Mononuclear cell (primary cell): ENCODE measurements around the gene PSORS1C1. TPM values are rescaled to one million over a fixed set of nuclear protein-coding genes. Genes with fewer than 3 reads are reported as not detected.

Experiments
- H3K27me3 ChIP-seq: 2 replicates; pipeline ENCODE4 v1.6.0; 2011; ENCODE audit warnings: low read length, control low read depth; ENCODE audit not compliant: insufficient read depth
- H3K4me1 ChIP-seq: 2 replicates; pipeline ENCODE4 v1.5.1; 2011; ENCODE audit warnings: mild to moderate bottlenecking, low read length, control low read depth; ENCODE audit not compliant: insufficient read depth
- H3K4me3 ChIP-seq: 2 replicates; pipeline ENCODE4 v1.5.1; 2011; ENCODE audit warnings: mild to moderate bottlenecking, low read length, moderate library complexity
- H3K9me3 ChIP-seq: 2 replicates; pipeline ENCODE4 v1.5.1; 2011; ENCODE audit warnings: low read depth, mild to moderate bottlenecking, control low read depth, low read length
- total RNA-seq: library from RNA; depleted of rRNA; stranded (reverse); fragments of >200 nt; gene quantifications from one replicate; pipeline ENCODE4 v1.2.3, GENCODE V29; 2012

The PSORS1C1 gene
- total RNA-seq, 1 donor = not detected

DNA sequence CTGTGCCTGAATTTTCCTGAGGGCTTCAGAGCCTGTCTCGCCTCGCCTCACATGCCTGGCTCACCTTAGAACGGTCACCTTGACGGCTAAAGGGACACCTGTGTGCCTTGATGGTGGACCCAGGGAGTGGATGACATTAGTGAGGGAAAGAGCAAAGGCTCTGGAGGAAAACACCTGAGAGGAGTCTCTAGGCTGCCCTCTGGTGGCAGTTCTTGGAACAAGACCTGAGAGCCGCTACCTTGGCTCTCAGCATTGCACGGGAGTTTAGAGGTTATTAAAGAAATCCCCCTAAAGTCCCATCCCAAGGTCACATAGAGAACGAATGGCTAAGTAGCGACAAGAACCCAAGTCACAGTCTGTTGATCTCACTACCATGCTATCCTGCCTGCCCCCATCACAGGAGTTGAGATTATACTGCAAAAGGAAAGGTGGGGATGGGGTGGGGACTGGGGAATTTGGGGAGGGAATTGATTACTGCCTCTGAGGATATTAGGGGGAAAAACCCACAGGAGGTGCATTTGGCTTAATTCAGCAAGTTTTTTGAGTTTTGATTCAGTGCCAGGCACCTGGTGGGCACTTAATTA lies 13.6 kb downstream of the PSORS1C1 start:
- H3K4me1 ChIP-seq = no peaks in the 10 kb centered on the region
- H3K9me3 ChIP-seq = no peaks in the 10 kb centered on the region
- no peak overlapping the region for H3K4me3 ChIP-seq
- H3K27me3 ChIP-seq = no peaks in the 10 kb centered on the region

DNA sequence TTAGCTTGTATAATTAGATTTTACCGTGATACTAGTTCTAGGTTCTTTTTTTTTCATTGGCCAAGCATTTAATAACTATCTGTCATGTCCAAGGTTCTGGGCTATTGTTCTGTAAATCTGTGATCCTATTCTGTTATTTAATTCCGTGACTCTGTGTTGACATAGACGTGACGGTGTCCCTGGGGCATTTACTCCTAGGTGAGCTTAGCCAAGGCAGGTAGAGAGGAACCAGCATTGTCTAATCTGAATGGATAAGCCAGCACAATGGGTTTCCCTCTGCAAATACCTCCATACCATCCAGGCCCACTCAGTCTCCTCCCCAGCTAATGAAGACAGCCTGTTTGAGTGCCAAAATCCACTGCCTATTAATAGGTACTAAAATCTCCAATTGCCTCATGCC lies 14.5 kb downstream of the PSORS1C1 start:
- H3K4me1 ChIP-seq = no peaks in the 10 kb centered on the region
- H3K9me3 ChIP-seq = no peaks in the 10 kb centered on the region
- H3K4me3 ChIP-seq = no peak overlapping the region
- no peaks in the 10 kb centered on the region for H3K27me3 ChIP-seq

DNA sequence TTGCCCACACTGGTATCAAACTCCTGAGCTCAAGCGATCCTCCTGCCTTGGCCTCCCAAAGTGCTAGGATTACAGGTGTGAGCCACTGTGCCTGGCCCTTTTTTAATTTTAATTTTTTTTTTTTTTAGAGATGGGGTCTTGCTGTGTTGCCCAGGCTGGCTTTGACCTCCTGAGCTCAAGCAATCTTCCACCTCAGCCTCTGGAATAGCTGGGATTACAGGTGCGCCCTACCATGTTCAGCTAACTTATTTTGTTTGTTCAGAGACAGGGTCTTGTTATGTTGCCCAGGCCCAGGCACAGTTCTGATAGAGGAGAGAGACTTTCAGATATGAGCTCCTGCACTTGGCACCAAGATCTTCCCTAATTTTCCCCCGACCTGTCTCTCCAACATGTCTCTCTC lies 16.2 kb downstream of the PSORS1C1 start:
- Histone ChIP-seq H3K4me1 (no peaks in the 10 kb centered on the region), H3K4me3 (no peak overlapping the region), H3K27me3 (no peaks in the 10 kb centered on the region), H3K9me3 (no peaks in the 10 kb centered on the region)

DNA sequence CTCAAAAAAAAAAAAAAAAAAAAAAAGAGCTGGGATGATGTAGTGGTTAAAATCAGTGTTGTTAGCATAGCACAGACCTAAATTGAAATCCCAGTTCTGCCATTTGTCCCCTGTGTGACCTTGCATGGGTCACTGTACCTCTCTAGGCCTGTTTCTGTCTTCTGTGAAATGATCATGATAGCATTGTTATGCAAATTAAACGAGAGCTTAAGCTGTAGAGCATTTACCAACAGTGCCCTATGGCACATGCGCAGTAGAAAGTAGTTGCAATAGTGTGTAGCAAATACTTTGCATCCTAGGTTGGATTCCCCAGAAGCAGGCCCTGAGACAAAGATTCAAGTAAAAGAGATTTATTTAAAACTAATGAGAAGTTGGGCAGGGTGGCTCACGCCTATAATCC lies 17.0 kb downstream of the PSORS1C1 start:
- no peaks in the 10 kb centered on the region for H3K4me1 ChIP-seq
- no peaks in the 10 kb centered on the region for H3K27me3 ChIP-seq
- H3K9me3 ChIP-seq = no peaks in the 10 kb centered on the region
- H3K4me3 ChIP-seq = no peak overlapping the region

DNA sequence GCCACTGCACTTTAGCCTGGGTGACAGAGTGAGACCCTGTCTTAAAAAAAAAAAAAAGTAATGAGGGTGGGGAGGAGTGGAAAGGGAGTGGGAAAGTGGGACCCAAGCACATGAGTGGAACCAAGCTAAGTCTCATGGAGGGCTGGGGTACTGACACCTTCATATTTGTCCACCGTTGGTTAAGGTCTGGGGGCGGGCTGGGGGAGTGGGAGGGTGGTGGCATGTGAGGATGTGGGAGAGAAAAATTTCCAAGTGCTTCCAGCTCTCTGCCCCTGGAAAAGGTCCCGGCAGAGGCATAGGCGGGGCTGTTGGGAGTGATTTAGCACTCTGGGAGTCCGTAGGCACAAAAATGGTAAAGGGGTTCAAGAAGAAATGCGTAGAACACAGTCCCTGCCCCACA lies 18.2 kb downstream of the PSORS1C1 start:
- Histone ChIP-seq H3K9me3 (no peaks in the 10 kb centered on the region), H3K27me3 (no peaks in the 10 kb centered on the region), H3K4me1 (peaks cover 3% of the 10 kb centered on the region), H3K4me3 (no peak overlapping the region)

DNA sequence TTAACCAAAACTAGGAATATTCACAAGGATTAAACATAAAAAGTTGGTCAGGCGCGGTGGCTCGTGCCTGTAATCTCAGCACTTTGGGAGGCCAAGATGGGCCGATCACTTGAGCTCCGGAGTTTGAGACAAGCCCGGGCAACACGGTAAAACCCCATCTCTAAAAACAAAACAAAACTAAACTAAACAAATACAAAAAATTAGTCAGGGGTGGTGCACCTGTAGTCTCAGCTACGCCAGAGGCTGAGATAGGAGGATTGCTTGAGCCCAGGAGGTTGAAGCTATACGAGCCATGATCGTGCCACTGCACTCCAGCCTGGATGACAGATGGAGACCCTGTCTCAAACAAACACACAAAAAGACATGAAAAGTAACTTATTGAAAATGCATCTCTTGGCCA lies 21.1 kb downstream of the PSORS1C1 start:
- Histone ChIP-seq H3K4me3 (no peak overlapping the region), H3K27me3 (no peaks in the 10 kb centered on the region), H3K9me3 (no peaks in the 10 kb centered on the region), H3K4me1 (peaks cover 5% of the 10 kb centered on the region)

DNA sequence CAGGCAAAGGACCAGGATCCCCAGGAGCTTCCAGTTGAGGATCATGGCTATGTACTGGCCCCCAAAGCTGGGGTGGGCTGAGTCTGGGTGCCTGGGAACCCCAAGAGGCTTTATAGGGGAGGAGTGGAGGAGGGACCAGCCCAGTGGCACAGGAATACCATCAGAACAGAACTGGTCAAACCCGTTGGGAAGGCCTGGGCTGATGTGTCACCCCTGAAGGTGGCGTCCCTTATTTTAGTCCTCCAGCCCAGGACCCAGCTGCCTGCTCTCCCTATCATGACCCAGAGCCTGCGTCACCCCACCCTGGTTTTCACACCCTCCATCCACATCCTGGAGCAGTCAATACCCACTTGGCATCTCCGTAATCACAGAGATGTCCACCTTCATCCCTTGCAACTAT lies 24.4 kb downstream of the PSORS1C1 start, which contains the start of gene PSORS1C2:
Gene PSORS1C2 (minus strand): TSS at position 85 of the 400 bp plus-strand sequence. CDS start 40 bp downstream, at position 45.
- no peak within 1 kb of the TSS for H3K4me3 ChIP-seq
- H3K27me3 ChIP-seq = no peaks in the 10 kb centered on the region
- H3K9me3 ChIP-seq = no peaks in the 10 kb centered on the region
- H3K4me1 ChIP-seq = peaks cover 5% of the 10 kb centered on the region

DNA sequence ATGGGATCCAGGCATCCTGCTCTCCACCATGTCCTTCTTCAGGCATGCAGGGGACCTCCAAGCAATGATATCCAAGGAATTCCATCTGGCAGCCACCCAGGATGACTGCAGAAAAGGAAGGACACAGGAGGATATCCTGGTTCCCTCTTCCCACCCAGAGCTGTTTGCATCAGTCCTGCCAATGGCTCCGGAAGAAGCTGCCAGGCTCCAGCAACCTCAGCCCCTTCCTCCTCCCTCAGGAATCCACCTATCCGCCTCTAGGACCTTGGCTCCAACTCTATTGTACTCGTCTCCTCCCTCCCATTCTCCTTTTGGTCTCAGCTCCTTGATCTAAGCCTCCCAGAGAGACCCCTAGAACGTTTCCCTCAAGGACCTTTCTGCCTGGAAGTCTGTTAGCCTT lies 25.0 kb downstream of the PSORS1C1 start:
- H3K9me3 ChIP-seq = no peaks in the 10 kb centered on the region
- H3K4me1 ChIP-seq = peaks cover 5% of the 10 kb centered on the region
- no peaks in the 10 kb centered on the region for H3K27me3 ChIP-seq
- no peak overlapping the region for H3K4me3 ChIP-seq

DNA sequence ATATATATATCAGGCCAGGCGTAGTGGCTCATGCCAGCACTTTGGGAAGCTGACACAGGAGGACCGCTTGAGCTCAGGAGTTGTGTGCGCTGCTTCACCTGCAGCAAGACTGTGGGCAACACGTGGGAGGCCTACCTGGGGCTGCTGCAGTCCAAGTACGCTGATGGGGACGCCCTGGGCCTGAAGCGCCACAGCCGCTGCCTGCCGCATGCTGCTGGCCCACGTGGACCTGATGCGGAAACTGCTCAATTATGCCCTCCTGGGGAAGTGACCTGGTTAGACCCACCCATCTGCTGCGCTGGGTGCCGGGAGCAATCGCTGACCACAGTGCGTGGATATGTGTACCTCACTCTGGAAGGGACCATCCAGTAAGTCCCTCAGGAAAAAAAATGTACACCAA lies 26.0 kb downstream of the PSORS1C1 start:
- Histone ChIP-seq H3K4me1 (peaks cover 5% of the 10 kb centered on the region), H3K27me3 (no peaks in the 10 kb centered on the region), H3K9me3 (no peaks in the 10 kb centered on the region), H3K4me3 (no peak overlapping the region)

DNA sequence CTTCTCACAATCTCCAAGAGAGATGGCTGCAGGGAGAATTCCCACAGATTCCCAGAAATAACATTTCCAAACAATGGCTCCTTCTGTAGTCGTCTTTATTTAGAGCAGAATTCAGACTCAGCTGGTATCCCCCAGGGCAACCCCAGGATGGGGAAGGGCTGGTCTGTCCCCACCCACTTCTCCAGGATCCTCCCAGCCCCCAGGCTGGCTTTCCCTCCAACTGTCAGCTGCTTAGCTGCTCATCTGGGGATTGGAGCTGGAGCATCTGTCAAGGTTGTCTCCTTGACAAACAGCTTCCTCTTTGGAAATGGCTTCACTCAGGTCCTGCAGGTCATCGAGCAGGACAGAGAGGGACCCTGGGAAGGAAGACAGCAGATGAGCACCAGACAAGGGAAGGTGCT lies 27.8 kb downstream of the PSORS1C1 start:
- no peak overlapping the region for H3K4me3 ChIP-seq
- H3K9me3 ChIP-seq = no peaks in the 10 kb centered on the region
- no peaks in the 10 kb centered on the region for H3K27me3 ChIP-seq
- peaks cover 5% of the 10 kb centered on the region for H3K4me1 ChIP-seq

DNA sequence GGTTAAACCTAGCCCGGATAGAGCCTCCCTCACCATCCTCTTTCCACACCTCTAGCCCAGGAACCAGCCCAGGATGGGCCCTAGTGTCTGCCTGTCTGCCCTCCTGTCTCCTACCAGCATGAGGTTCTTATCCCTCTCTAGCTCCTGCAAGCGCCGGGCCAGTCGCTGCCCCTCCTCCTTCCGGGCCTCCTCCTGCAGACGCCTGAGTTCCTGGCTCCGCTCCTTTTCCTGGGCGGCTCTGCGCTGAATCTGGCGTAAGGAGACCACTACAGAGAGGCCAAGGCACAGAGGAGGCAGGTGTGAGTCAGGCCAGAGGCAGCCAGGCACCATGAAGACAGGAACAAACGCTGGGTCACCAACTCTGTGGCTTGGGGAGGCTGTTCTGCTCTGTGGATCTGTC lies 28.5 kb downstream of the PSORS1C1 start:
- no peaks in the 10 kb centered on the region for H3K27me3 ChIP-seq
- no peaks in the 10 kb centered on the region for H3K4me1 ChIP-seq

DNA sequence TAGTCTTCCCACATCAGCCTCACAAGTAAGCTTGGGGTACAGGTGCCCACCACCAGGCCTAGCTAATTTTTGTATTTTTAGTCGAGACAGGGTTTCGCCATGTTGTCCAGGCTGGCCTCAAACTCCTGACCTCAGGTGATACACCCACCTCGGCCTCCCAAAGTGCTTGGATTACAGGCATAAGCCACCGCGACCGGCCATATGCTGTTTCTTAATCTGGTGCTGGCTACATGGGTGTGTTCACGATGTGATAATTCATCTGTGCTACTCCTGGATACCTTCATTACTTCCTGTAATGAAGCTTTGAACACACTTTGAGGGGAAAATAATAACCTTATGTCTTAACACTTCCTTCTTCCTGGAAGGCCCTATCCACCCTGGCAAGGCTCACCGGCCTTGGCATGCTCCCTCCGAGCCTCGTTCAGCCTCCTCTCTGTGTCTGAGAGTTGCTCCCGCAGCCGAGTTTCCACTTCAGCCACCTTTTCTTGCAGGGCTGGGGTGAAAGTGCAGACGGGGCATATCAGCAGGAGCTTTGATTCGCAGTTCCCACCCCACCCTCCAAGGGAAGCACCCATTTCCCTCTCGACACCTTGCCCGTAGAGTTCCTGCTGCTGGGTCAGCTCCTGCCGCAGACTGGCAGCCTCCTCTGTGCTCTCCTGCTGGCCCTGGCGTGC lies 29.8 kb downstream of the PSORS1C1 start:
- Histone ChIP-seq H3K4me3 (no peak overlapping the region), H3K4me1 (no peaks in the 10 kb centered on the region), H3K27me3 (no peaks in the 10 kb centered on the region), H3K9me3 (no peaks in the 10 kb centered on the region)

More for the DNA sequence above, 28.5 kb downstream of the PSORS1C1 start:
- Histone ChIP-seq H3K9me3 (no peaks in the 10 kb centered on the region), H3K4me3 (no peak overlapping the region)

DNA sequence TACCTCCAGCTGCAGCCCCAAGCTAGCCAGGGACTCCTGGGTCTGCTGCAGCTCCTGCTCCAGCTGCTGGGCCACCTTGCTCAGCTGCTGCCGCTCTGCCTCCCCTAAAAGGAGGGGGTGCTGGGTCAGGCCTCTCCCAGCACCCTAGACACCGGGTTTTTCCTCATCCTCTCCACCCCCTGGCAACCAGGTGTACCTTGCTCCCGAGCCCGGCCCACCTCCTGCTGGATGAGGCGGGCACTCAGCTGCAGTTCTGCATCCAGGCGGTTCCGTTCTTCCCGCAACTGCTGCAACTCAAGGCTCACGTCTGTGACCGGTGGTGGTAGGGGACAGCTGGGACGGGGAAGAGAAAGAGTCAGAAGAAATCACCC lies 30.4 kb downstream of the PSORS1C1 start:
- Histone ChIP-seq H3K9me3 (no peaks in the 10 kb centered on the region), H3K4me3 (no peak overlapping the region), H3K27me3 (no peaks in the 10 kb centered on the region), H3K4me1 (no peaks in the 10 kb centered on the region)

DNA sequence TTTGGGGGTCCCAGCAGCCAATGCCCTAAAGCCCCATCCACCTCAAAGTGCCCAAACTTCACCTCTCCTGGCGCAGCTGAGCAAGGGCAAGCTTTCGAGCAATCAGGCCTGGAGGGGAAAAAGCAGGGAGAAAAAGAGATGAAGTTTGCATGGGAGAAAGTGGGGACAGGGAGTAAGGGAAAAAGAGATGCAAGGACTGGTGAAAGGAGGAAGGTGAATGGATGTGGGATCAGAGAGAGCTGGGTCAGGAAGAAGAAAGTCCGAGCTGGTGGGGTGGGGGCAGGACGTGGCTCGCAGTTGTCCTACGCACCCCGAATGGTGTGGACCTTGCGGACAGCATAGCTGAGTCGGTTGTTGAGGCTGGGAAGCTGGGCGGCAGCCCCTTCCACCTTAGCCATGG lies 30.8 kb downstream of the PSORS1C1 start:
- Histone ChIP-seq H3K4me3 (no peak overlapping the region), H3K4me1 (no peaks in the 10 kb centered on the region), H3K27me3 (no peaks in the 10 kb centered on the region), H3K9me3 (no peaks in the 10 kb centered on the region)

DNA sequence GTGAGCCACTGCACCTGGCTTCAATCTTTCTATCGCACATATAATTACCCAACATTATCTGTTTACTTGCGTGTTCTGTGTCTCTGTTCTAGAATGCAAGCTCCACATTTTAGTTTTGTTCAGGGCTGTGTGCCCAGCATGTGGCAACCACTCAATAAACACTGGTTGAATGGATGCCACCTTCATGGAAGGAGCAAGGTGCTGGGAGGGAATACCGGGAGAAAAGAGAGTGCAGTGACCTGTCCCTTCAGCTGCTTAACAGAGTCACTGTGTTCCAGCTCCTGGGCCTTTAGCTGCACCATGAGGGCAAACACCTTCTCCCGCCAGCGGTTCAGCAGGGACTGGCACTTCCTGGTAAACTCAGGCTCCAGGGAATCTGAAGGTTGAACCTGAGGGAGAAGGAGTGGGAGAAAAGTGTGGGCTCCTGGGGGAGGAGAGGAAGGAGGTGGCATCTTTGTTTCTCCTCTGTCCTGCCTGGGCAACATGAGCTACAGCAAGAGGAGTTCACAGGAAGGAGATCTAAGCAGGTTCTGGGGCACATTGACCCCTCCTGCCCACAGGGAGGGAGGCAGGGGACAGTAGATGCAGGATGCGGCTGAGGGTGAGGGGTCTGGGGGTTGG lies 35.3 kb downstream of the PSORS1C1 start:
- no peaks in the 10 kb centered on the region for H3K9me3 ChIP-seq
- no peaks in the 10 kb centered on the region for H3K27me3 ChIP-seq
- no peaks in the 10 kb centered on the region for H3K4me1 ChIP-seq
- H3K4me3 ChIP-seq = no peak overlapping the region

DNA sequence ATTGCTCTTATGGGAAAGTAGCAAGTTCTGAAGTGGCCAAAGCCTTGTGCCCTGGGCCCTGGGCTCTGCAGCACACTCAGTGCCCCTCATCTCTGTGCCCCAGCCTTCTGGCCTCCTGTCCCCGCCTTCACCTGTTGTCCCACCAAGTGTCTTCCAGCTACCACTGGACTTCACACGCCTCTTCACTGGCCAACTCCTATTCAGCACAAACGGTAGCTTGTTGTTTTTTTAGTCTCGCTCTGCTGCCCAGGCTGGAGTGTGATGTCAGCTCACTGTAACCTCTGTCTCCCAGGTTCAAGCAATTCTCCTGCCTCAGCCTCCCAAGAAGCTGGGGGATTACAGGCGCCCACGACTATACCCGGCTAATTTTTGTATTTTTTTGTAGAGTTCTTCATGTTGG lies 38.2 kb downstream of the PSORS1C1 start:
- Histone ChIP-seq H3K27me3 (no peaks in the 10 kb centered on the region), H3K9me3 (no peaks in the 10 kb centered on the region), H3K4me3 (no peak overlapping the region), H3K4me1 (peaks cover 5% of the 10 kb centered on the region)
